HepG2 (cell line): ENCODE measurements around the gene RNASE12. TPM values are rescaled to one million over a fixed set of nuclear protein-coding genes. Genes with fewer than 3 reads are reported as not detected.

Experiments used
- ATAC-seq: fragments of 200-7000 bp; cut with Tn5 transposase; 3 replicates; pipeline ENCODE4 v1.9.1; 2020; ENCODE audit warnings: mild to moderate bottlenecking, moderate library complexity
- BruUV-seq: library from RNA; stranded (reverse); fragments of 400-500 nt; replicated peaks from 2 replicates; lab custom pipeline; 2021; lab: Mats Ljungman, UMichigan
- CTCF ChIA-PET: fragments of 300-600 bp; formaldehyde crosslinking; extraction: SDS; loops from one replicate; lab custom pipeline; 2021; ENCODE audit warnings: low total read pairs, inconsistent platforms, low intra/inter-chr PET ratio; lab: Yijun Ruan, JAX
- POLR2A ChIA-PET: fragments of 350-600 bp; sonication (Branson Sonifier 250); formaldehyde crosslinking; loops from one replicate; lab custom pipeline; 2020; ENCODE audit warnings: antibody characterized with exemption, inconsistent platforms; lab: Yijun Ruan, JAX
- DNase-seq: peaks from one replicate; pipeline ENCODE4 v3.0.0-alpha.2; 2015; ENCODE audit warnings: low spot score
- FAIRE-seq: peaks from 3 replicates; lab custom pipeline; 2011; peaks lifted over from hg19 to GRCh38; lab: Jason Lieb, UNC
- H2AFZ ChIP-seq: one replicate; pipeline ENCODE4 v1.6.1; 2011; ENCODE audit warnings: low read length, inconsistent platforms
- H3K27ac ChIP-seq: fragments of 300-600 bp; 3 replicates; pipeline ENCODE4 v1.8.0; 2011; ENCODE audit warnings: mixed run types, mild to moderate bottlenecking, mixed read lengths, low read length, inconsistent platforms; ENCODE audit not compliant: insufficient read depth; ENCODE audit errors: extremely low read length
- H3K27me3 ChIP-seq, 2 experiments: fragments of 200-600 bp in 1 of 2; 2 replicates in 1 of 2; 3 replicates in 1 of 2; pipeline versions ENCODE4 v1.6.0 to v1.8.0; 2011; ENCODE audit warnings: low read length in 2 of 2, mild to moderate bottlenecking in 2 of 2, moderate library complexity in 2 of 2, inconsistent platforms in 1 of 2; ENCODE audit not compliant: insufficient read depth in 2 of 2, control insufficient read depth in 1 of 2
- H3K36me3 ChIP-seq, 2 experiments: fragments of 200-600 bp in 1 of 2; replicated peaks in 1 of 2; 2 replicates in 1 of 2; 3 replicates in 1 of 2; pipeline versions ENCODE4 v1.5.1 to v1.8.0; 2011; ENCODE audit warnings: low read length in 2 of 2, inconsistent platforms in 1 of 2; ENCODE audit not compliant: insufficient read depth in 2 of 2, control insufficient read depth in 1 of 2
- H3K4me1 ChIP-seq: 2 replicates; pipeline ENCODE4 v1.5.1; 2012; ENCODE audit warnings: low read length, inconsistent platforms; ENCODE audit not compliant: insufficient read depth
- H3K4me2 ChIP-seq: 2 replicates; pipeline ENCODE4 v1.6.0; 2011; ENCODE audit warnings: low read depth, low read length, inconsistent platforms
- H3K4me3 ChIP-seq, 3 experiments: fragments of 200-600 bp in 1 of 3; sonication (generic), shearing (Covaris generic) in 1 of 3; replicated peaks in 1 of 3; 2 replicates each; pipeline ENCODE4 v1.5.1; 2011 to 2016; ENCODE audit warnings: low read length in 3 of 3, inconsistent platforms in 2 of 3, low read depth in 2 of 3, mild to moderate bottlenecking in 2 of 3, control low read depth in 1 of 3, mixed read lengths in 1 of 3; ENCODE audit not compliant: insufficient read depth in 1 of 3
- H3K79me2 ChIP-seq: one replicate; pipeline ENCODE4 v1.6.1; 2011; ENCODE audit warnings: low read length, inconsistent platforms; ENCODE audit not compliant: insufficient read depth
- H3K9ac ChIP-seq: 2 replicates; pipeline ENCODE4 v1.6.0; 2011; ENCODE audit warnings: mild to moderate bottlenecking, low read depth, low read length, inconsistent platforms; ENCODE audit not compliant: insufficient read depth
- H3K9me3 ChIP-seq: 2 replicates; pipeline ENCODE4 v1.5.1; 2012; ENCODE audit warnings: mild to moderate bottlenecking, low read length
- H4K20me1 ChIP-seq: 2 replicates; pipeline ENCODE4 v1.6.0; 2011; ENCODE audit warnings: inconsistent platforms, mild to moderate bottlenecking, low read length, moderate library complexity; ENCODE audit not compliant: insufficient read depth
- CHCHD3 ChIP-seq: sonication (generic); formaldehyde crosslinking; IDR thresholded peaks from 2 replicates; pipeline ENCODE4 v1.8.0; 2022; ENCODE audit warnings: mild to moderate bottlenecking, missing genetic modification reagents, moderate library complexity
- CTCF ChIP-seq: sonication (generic); formaldehyde crosslinking; IDR thresholded peaks from 2 replicates; pipeline ENCODE4 v1.5.0; 2020; ENCODE audit warnings: mild to moderate bottlenecking, missing genetic modification reagents, moderate library complexity
- HNRNPH1 ChIP-seq: fragments of 200-400 bp; formaldehyde crosslinking; optimal IDR thresholded peaks from 2 replicates; pipeline ENCODE3; 2017; ENCODE audit warnings: mild to moderate bottlenecking, low read depth, low read length
- JUNB ChIP-seq: sonication (generic); formaldehyde crosslinking; IDR thresholded peaks from 2 replicates; pipeline ENCODE4 v1.8.0; 2022; ENCODE audit warnings: missing genetic modification reagents, mild to moderate bottlenecking, borderline replicate concordance
- MTF2 ChIP-seq: sonication (generic); formaldehyde crosslinking; IDR thresholded peaks from 2 replicates; pipeline ENCODE4 v1.5.0; 2020; ENCODE audit warnings: missing genetic modification reagents, borderline replicate concordance
- PREB ChIP-seq: sonication (generic); formaldehyde crosslinking; IDR thresholded peaks from 2 replicates; pipeline ENCODE4 v1.4.0; 2020; ENCODE audit warnings: missing genetic modification reagents
- SALL2 ChIP-seq: sonication (generic); formaldehyde crosslinking; IDR thresholded peaks from 2 replicates; pipeline ENCODE4 v1.8.1; 2023; ENCODE audit warnings: mild to moderate bottlenecking, missing genetic modification reagents, inconsistent platforms
- SKI ChIP-seq: fragments of 450-650 bp; IDR thresholded peaks from one replicate; pipeline ENCODE4 v1.6.1; 2018; ENCODE audit warnings: mild to moderate bottlenecking; ENCODE audit not compliant: partially characterized antibody
- SRY ChIP-seq: sonication (generic); formaldehyde crosslinking; IDR thresholded peaks from 2 replicates; pipeline ENCODE4 v1.8.0; 2022; ENCODE audit warnings: mild to moderate bottlenecking, missing genetic modification reagents
- TFDP1 ChIP-seq: IDR thresholded peaks from 2 replicates; pipeline ENCODE4 v1.6.1; 2016; ENCODE audit warnings: missing compliant biosample characterization, missing genetic modification reagents, borderline replicate concordance
- ZFAT ChIP-seq: sonication (generic); formaldehyde crosslinking; conservative IDR thresholded peaks from 2 replicates; pipeline ENCODE4 v1.8.1; 2023; ENCODE audit warnings: missing genetic modification reagents, inconsistent platforms
- ZNF367 ChIP-seq: sonication (generic); formaldehyde crosslinking; IDR thresholded peaks from 2 replicates; pipeline ENCODE4 v1.4.0; 2020; ENCODE audit warnings: missing genetic modification reagents, borderline replicate concordance
- ZNF382 ChIP-seq: sonication (generic); formaldehyde crosslinking; IDR thresholded peaks from 2 replicates; pipeline ENCODE4 v1.5.0; 2020; ENCODE audit warnings: missing genetic modification reagents, mild to moderate bottlenecking, borderline replicate concordance
- ZNF503 ChIP-seq: sonication (generic); formaldehyde crosslinking; IDR thresholded peaks from 2 replicates; pipeline ENCODE4 v1.4.0; 2020; ENCODE audit warnings: missing genetic modification reagents
- ZNF543 ChIP-seq: sonication (generic); formaldehyde crosslinking; IDR thresholded peaks from 2 replicates; pipeline ENCODE4 v1.4.0; 2020; ENCODE audit warnings: mild to moderate bottlenecking, missing genetic modification reagents
- ZNF605 ChIP-seq: sonication (generic); formaldehyde crosslinking; IDR thresholded peaks from 2 replicates; pipeline ENCODE4 v1.8.0; 2022; ENCODE audit warnings: mild to moderate bottlenecking, missing genetic modification reagents
- ZNF878 ChIP-seq: sonication (generic); formaldehyde crosslinking; IDR thresholded peaks from 2 replicates; pipeline ENCODE4 v1.8.1; 2023; ENCODE audit warnings: mild to moderate bottlenecking, missing genetic modification reagents, moderate library complexity
- ZZZ3 ChIP-seq: sonication (generic); formaldehyde crosslinking; IDR thresholded peaks from 2 replicates; pipeline ENCODE4 v1.4.0; 2020; ENCODE audit warnings: missing genetic modification reagents, mild to moderate bottlenecking, borderline replicate concordance
- WGBS: methylation state at CpG from one replicate; pipeline ENCODE4 v1.1.6; 2017; ENCODE audit warnings: low lambda C conversion rate; 5-methylcytosine and 5-hydroxymethylcytosine counted together
- in situ Hi-C: cut with HindIII; loops from 2 replicates; pipeline ENCODE4 v1.10.0; 2017; ENCODE audit warnings: low pct_unique_long_range_greater_than_20kb; ENCODE audit not compliant: extremely low pct_ligation_motif_present
- intact Hi-C: fragments of 100-400 bp; cut with micrococcal nuclease; formaldehyde crosslinking; loops from one replicate; pipeline ENCODE4 v1.10.0; 2022; ENCODE audit not compliant: unreplicated experiment
- polyA plus RNA-seq, 8 experiments: library from polyadenylated mRNA; depleted of rRNA in 3 of 8; stranded (reverse) in 7 of 8; unstranded in 1 of 8; fragments of >200 nt; fragmentation: Illumina TruSeq in 4 of 8; extraction: Trizol in 4 of 8; gene quantifications; 2 replicates each; pipeline versions ENCODE4 v1.2.1 to v1.2.3, GENCODE V29; 2011 to 2016; ENCODE audit warnings: low read depth in 4 of 8, missing spikeins in 1 of 8, mixed read lengths in 1 of 8; ENCODE audit not compliant: insufficient read depth in 1 of 8
- total RNA-seq, 5 experiments: library from RNA; depleted of rRNA; stranded (reverse); fragments of >200 nt; fragmentation: Illumina TruSeq; extraction: Trizol; gene quantifications; 2 replicates each; pipeline ENCODE4 v1.2.3, GENCODE V29; 2016; ENCODE audit warnings: low read depth in 1 of 5

RNASE12 gene
- total and polyA plus RNA-seq, 2 of the 13 experiments (the other 11 are each of a cell fraction or from before 2014, with no cell fraction given): not detected

GRCh38 chr14:20560961-20561360 lies 30.2 kb downstream of the RNASE12 start, which contains the start of gene RNASE9 (continued):
- no peak for TF ChIP-seq CTCF
- TF ChIP-seq ZFAT (CRISPR knock-in tag): no peak
- TF ChIP-seq ZNF605 (CRISPR knock-in tag): no peak
- no peak for TF ChIP-seq SKI
- TF ChIP-seq SALL2 (CRISPR knock-in tag): no peak

GRCh38 chr14:20559461-20559904 lies 31.7 kb downstream of the RNASE12 start:
- no peak overlapping the region for H3K4me3 ChIP-seq
- CTCF ChIA-PET: no interaction called here
- no peaks in the 10 kb centered on the region for H3K36me3 ChIP-seq
- H3K9ac ChIP-seq: no peak overlapping the region
- no peaks in the 10 kb centered on the region for H3K4me1 ChIP-seq
- FAIRE-seq (no peak), ATAC-seq (no peak), DNase-seq (no peak)
- BruUV-seq: no TSS peak
- H3K4me2 ChIP-seq: no peak overlapping the region
- no peaks in the 10 kb centered on the region for H3K9me3 ChIP-seq
- no peaks in the 10 kb centered on the region; a peak in 1 of 5 replicates for H3K27me3 ChIP-seq
- 6% methylated on average over 2 of the region's 2 CpGs for WGBS
- in situ Hi-C loops (no loop called here), intact Hi-C loops (no loop called here)
- no peaks in the 10 kb centered on the region for H4K20me1 ChIP-seq
- no peaks in the 10 kb centered on the region for H3K79me2 ChIP-seq
- H2AFZ ChIP-seq: no peak overlapping the region
- H3K27ac ChIP-seq: no peak overlapping the region
- POLR2A ChIA-PET: no interaction called here
- TF ChIP-seq ZNF543 (CRISPR knock-in tag): no peak
- no peak for TF ChIP-seq CHCHD3 (CRISPR knock-in tag)
- no peak for TF ChIP-seq HNRNPH1
- no peak for TF ChIP-seq ZNF878
- no peak for TF ChIP-seq PREB
- TF ChIP-seq JUNB (CRISPR knock-in tag): no peak
- no peak for TF ChIP-seq ZNF367
- TF ChIP-seq SRY (CRISPR knock-in tag): no peak
- no peak for TF ChIP-seq ZZZ3 (CRISPR knock-in tag)
- TF ChIP-seq ZNF382 (CRISPR knock-in tag): no peak
- TF ChIP-seq ZNF503: no peak
- no peak for TF ChIP-seq MTF2 (CRISPR knock-in tag)
- TF ChIP-seq TFDP1 (CRISPR knock-in tag): no peak
